Measurements from ENCODE around the gene RGS2.

Gene RGS2

GRCh38 chr1:192832492-192832891 is 23.7 kb downstream of the RGS2 start:
- DNase-seq: no peak

- no peak for DNase-seq
Measured at GRCh38 chr1:192835116-192835515, 26.3 kb downstream of the RGS2 start.

GRCh38 chr1:192839162-192840066 is 30.6 kb downstream of the RGS2 start:
- DNase-seq: no peak

GRCh38 chr1:192844360-192844759 is 35.5 kb downstream of the RGS2 start:
- no peak for DNase-seq

GRCh38 chr1:192846950-192847349 is 38.1 kb downstream of the RGS2 start:
- no peak for DNase-seq

- no peak for DNase-seq
Measured at GRCh38 chr1:192849011-192849410, 40.2 kb downstream of the RGS2 start.

GRCh38 chr1:192849442-192849841 is 40.6 kb downstream of the RGS2 start:
- DNase-seq: no peak

GRCh38 chr1:192852001-192852947 is 43.4 kb downstream of the RGS2 start:
- no peak for DNase-seq

GRCh38 chr1:192858456-192858855 is 49.6 kb downstream of the RGS2 start:
- DNase-seq: no peak

GRCh38 chr1:192859808-192860207 is 51.0 kb downstream of the RGS2 start:
- DNase-seq: no peak

- no peak for DNase-seq
Measured at GRCh38 chr1:192860478-192861185, 51.8 kb downstream of the RGS2 start.

GRCh38 chr1:192861860-192862259 is 53.0 kb downstream of the RGS2 start:
- DNase-seq: no peak
